H1 (cell line): Measurements from ENCODE around the gene KCTD16. TPM values are rescaled to one million over a fixed set of nuclear protein-coding genes. Genes with fewer than 3 reads are reported as not detected.

ENCODE experiments used
- CTCF ChIA-PET: fragments of 300-600 bp; sonication (Branson Sonifier 250); formaldehyde crosslinking; loops from one replicate; lab custom pipeline; 2021; ENCODE audit not compliant: partially characterized antibody; lab: Charles Lee
- POLR2A ChIA-PET: fragments of 300-600 bp; sonication (Branson Sonifier 250); formaldehyde crosslinking; loops from one replicate; lab custom pipeline; 2021; ENCODE audit warnings: inconsistent platforms; ENCODE audit not compliant: partially characterized antibody; lab: Charles Lee
- DNase-seq, 2 experiments: peaks; one replicate each; pipeline versions ENCODE4 v3.0.0 to v3.0.0-alpha.2; 2010 to 2022; ENCODE audit warnings: low spot score in 2 of 2, low read depth in 1 of 2, mixed read lengths in 1 of 2
- FAIRE-seq: peaks from 2 replicates; lab custom pipeline; 2011; peaks lifted over from hg19 to GRCh38; lab: Jason Lieb, UNC
- H2AFZ ChIP-seq: 2 replicates; pipeline ENCODE4 v1.8.1; 2012; ENCODE audit warnings: low read length, inconsistent platforms
- H2AK5ac ChIP-seq: 2 replicates; pipeline ENCODE4 v1.6.1; 2013; ENCODE audit warnings: low read depth, low read length
- H2BK120ac ChIP-seq: replicated peaks from 2 replicates; pipeline ENCODE3; 2013; ENCODE audit warnings: low read depth, low read length, inconsistent platforms
- H2BK12ac ChIP-seq: 2 replicates; pipeline ENCODE4 v1.6.1; 2013; ENCODE audit warnings: low read depth, low read length
- H2BK15ac ChIP-seq: 2 replicates; pipeline ENCODE4 v1.6.1; 2013; ENCODE audit warnings: low read length
- H2BK20ac ChIP-seq: 2 replicates; pipeline ENCODE4 v1.6.1; 2013; ENCODE audit warnings: low read length
- H2BK5ac ChIP-seq: 2 replicates; pipeline ENCODE4 v1.6.1; 2013; ENCODE audit warnings: low read depth, low read length
- H3K14ac ChIP-seq: 2 replicates; pipeline ENCODE4 v1.6.1; 2013; ENCODE audit warnings: inconsistent platforms; ENCODE audit not compliant: insufficient read length
- H3K18ac ChIP-seq: 2 replicates; pipeline ENCODE4 v1.6.1; 2013; ENCODE audit warnings: low read length; ENCODE audit errors: extremely low read depth
- H3K23ac ChIP-seq: 2 replicates; pipeline ENCODE4 v1.6.1; 2013; ENCODE audit warnings: inconsistent platforms; ENCODE audit not compliant: insufficient read length
- H3K23me2 ChIP-seq: 2 replicates; pipeline ENCODE4 v1.6.1; 2013; ENCODE audit warnings: low read depth, low read length
- H3K27ac ChIP-seq: 2 replicates; pipeline ENCODE4 v1.6.1; 2011; ENCODE audit warnings: low read depth, low read length, inconsistent platforms
- H3K27me3 ChIP-seq, 4 experiments: replicated peaks in 1 of 4; 1 replicate in 1 of 4; 2 replicates in 3 of 4; pipeline versions ENCODE4 v1.6.1 to v1.8.1; 2011 to 2013; ENCODE audit warnings: low read length in 3 of 4, mild to moderate bottlenecking in 3 of 4, inconsistent platforms in 2 of 4, mixed read lengths in 2 of 4, moderate library complexity in 1 of 4; ENCODE audit not compliant: control insufficient read depth in 3 of 4, insufficient read depth in 3 of 4; ENCODE audit errors: extremely low read depth in 1 of 4
- H3K36me3 ChIP-seq, 4 experiments: 2 replicates each; pipeline versions ENCODE4 v1.6.1 to v1.8.1; 2011 to 2013; ENCODE audit warnings: mild to moderate bottlenecking in 4 of 4, low read length in 3 of 4, moderate library complexity in 2 of 4, control low read depth in 1 of 4, inconsistent platforms in 1 of 4; ENCODE audit not compliant: insufficient read depth in 4 of 4, control insufficient read depth in 2 of 4
- H3K4ac ChIP-seq: replicated peaks from 2 replicates; pipeline ENCODE3; 2013; ENCODE audit warnings: low read length, low read depth, mixed read lengths, inconsistent platforms; ENCODE audit not compliant: insufficient read length
- H3K4me1 ChIP-seq, 4 experiments: replicated peaks in 1 of 4; 1 replicate in 1 of 4; 2 replicates in 3 of 4; pipeline versions ENCODE4 v1.6.1 to v1.8.1; 2011 to 2013; ENCODE audit warnings: low read length in 3 of 4, inconsistent platforms in 2 of 4, mixed read lengths in 1 of 4; ENCODE audit not compliant: insufficient read depth in 4 of 4, control insufficient read depth in 3 of 4
- H3K4me2 ChIP-seq, 2 experiments: 2 replicates each; pipeline versions ENCODE4 v1.6.1 to v1.8.1; 2011 to 2013; ENCODE audit warnings: low read depth in 2 of 2, low read length in 2 of 2, control low read depth in 1 of 2, inconsistent platforms in 1 of 2, mild to moderate bottlenecking in 1 of 2; ENCODE audit not compliant: insufficient read depth in 1 of 2
- H3K4me3 ChIP-seq, 4 experiments: fragments of 200-600, 300-600 bp in 1 of 4; sonication (generic), shearing (Covaris generic), sonication (Bioruptor Twin) in 1 of 4; 2 replicates each; pipeline versions ENCODE4 v1.5.1 to v1.8.1; 2011 to 2016; ENCODE audit warnings: low read length in 4 of 4, low read depth in 3 of 4, control low read depth in 2 of 4, inconsistent platforms in 2 of 4, mild to moderate bottlenecking in 2 of 4, mixed read lengths in 1 of 4, moderate library complexity in 1 of 4; ENCODE audit not compliant: insufficient read depth in 2 of 4; ENCODE audit errors: extremely low read depth in 1 of 4
- H3K56ac ChIP-seq: replicated peaks from 2 replicates; pipeline ENCODE3; 2013; ENCODE audit warnings: low read depth, mild to moderate bottlenecking, mixed read lengths, low read length, inconsistent platforms; ENCODE audit not compliant: insufficient read length
- H3K79me1 ChIP-seq: 2 replicates; pipeline ENCODE4 v1.6.1; 2013; ENCODE audit warnings: low read depth, low read length, control low read depth
- H3K79me2 ChIP-seq, 2 experiments: 2 replicates each; pipeline versions ENCODE4 v1.6.1 to v1.8.1; 2012 to 2013; ENCODE audit warnings: low read length in 2 of 2, mild to moderate bottlenecking in 2 of 2, inconsistent platforms in 1 of 2; ENCODE audit not compliant: insufficient read depth in 2 of 2, control insufficient read depth in 1 of 2
- H3K9ac ChIP-seq, 4 experiments: replicated peaks in 1 of 4; 1 replicate in 1 of 4; 2 replicates in 3 of 4; pipeline versions ENCODE4 v1.6.1 to v1.8.1; 2011 to 2013; ENCODE audit warnings: low read depth in 3 of 4, low read length in 3 of 4, control low read depth in 2 of 4, mild to moderate bottlenecking in 2 of 4, moderate library complexity in 2 of 4, inconsistent platforms in 1 of 4; ENCODE audit errors: extremely low read depth in 1 of 4
- H3K9me3 ChIP-seq, 2 experiments: 2 replicates each; pipeline versions ENCODE4 v1.6.1 to v1.8.1; 2012 to 2013; ENCODE audit warnings: mild to moderate bottlenecking in 2 of 2, moderate library complexity in 2 of 2, control low read depth in 1 of 2, inconsistent platforms in 1 of 2, low read depth in 1 of 2, low read length in 1 of 2, mixed read lengths in 1 of 2; ENCODE audit not compliant: insufficient read depth in 2 of 2
- H4K20me1 ChIP-seq, 2 experiments: replicated peaks in 1 of 2; 2 replicates each; pipeline versions ENCODE3 to v1.8.1; 2011 to 2013; ENCODE audit warnings: inconsistent platforms in 2 of 2, low read length in 2 of 2, mild to moderate bottlenecking in 1 of 2; ENCODE audit not compliant: insufficient read depth in 2 of 2, control insufficient read depth in 1 of 2
- H4K5ac ChIP-seq: 2 replicates; pipeline ENCODE4 v1.6.1; 2013; ENCODE audit warnings: low read length, low read depth, mixed read lengths, inconsistent platforms; ENCODE audit not compliant: insufficient read length
- H4K8ac ChIP-seq: 2 replicates; pipeline ENCODE4 v1.8.0; 2013; ENCODE audit warnings: mild to moderate bottlenecking, moderate library complexity, low read length, inconsistent platforms; ENCODE audit not compliant: insufficient read depth; ENCODE audit errors: extremely low read depth
- H4K91ac ChIP-seq: replicated peaks from 2 replicates; pipeline ENCODE3; 2013; ENCODE audit warnings: low read length, mixed read lengths, inconsistent platforms; ENCODE audit not compliant: insufficient read length
- EGR1 ChIP-seq: IDR thresholded peaks from 2 replicates; pipeline ENCODE4 v1.6.1; 2011; ENCODE audit warnings: low read depth, low read length, borderline replicate concordance
- YY1 ChIP-seq: IDR thresholded peaks from 2 replicates; pipeline ENCODE4 v1.6.1; 2011; ENCODE audit warnings: low read depth, mild to moderate bottlenecking, low read length
- WGBS, 2 experiments: shearing (Covaris generic) in 1 of 2; methylation state at CpG; one replicate each; pipeline versions ENCODE4 v1.1.6 to v1.1.7; 2013 to 2015; ENCODE audit warnings: low lambda C conversion rate in 2 of 2, mixed read lengths in 2 of 2, inconsistent platforms in 1 of 2, low coverage in 1 of 2, missing lambda C conversion rate in 1 of 2; ENCODE audit not compliant: insufficient replicate concordance in 2 of 2, insufficient coverage in 1 of 2, insufficient read length in 1 of 2; ENCODE audit errors: extremely low coverage in 1 of 2, missing lambda C conversion rate in 1 of 2; 5-methylcytosine and 5-hydroxymethylcytosine counted together
- polyA plus RNA-seq, 7 experiments: library from polyadenylated mRNA; depleted of rRNA in 3 of 7; stranded (reverse) in 5 of 7; unstranded in 2 of 7; fragments of >200 nt in 5 of 7; fragments of 200-250 nt in 2 of 7; gene quantifications; 1 replicate in 5 of 7; 2 replicates in 1 of 7; 4 replicates in 1 of 7; pipeline versions ENCODE4 v1.2.1 to v1.2.3, GENCODE V29; 2011 to 2013; ENCODE audit warnings: missing spikeins in 2 of 7, mixed read lengths in 2 of 7
- total RNA-seq: library from RNA; stranded (reverse); fragmentation: NEBNext Ultra II Directional; extraction: Animal tissue kit (Norgen Biotek cat#: 25700); gene quantifications from 2 replicates; pipeline ENCODE4 v1.2.1, GENCODE V29; 2021

Gene KCTD16
- total and polyA plus RNA-seq, 2 of the 8 experiments (the other 6 are each of a cell fraction or from before 2014, with no cell fraction given): 0.03 to 0.24 TPM

DNA sequence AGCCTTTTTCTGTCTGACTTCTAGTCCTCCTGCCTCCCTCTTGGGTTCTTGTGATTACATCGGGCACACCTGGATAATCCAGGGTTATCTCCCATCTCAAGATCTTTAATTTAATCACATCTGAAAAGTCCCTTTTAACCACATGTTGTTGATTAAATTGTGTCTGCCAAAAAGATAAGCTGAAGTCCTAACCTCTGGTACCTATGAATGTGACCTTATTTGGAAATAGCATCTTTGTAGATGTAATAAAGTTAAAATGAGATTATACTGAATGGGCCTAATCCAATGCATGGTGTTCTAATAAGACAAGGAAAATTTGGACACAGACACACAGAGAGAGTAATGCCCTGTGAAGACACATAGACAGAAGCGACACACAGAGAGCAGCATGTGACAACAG is 232.4 kb downstream of the KCTD16 start:
- H2BK15ac ChIP-seq: no peak overlapping the region
- H3K79me1 ChIP-seq: no peaks in the 10 kb centered on the region
- no peaks in the 10 kb centered on the region for H3K79me2 ChIP-seq
- H3K27me3 ChIP-seq: no peaks in the 10 kb centered on the region; a peak in 1 of 7 replicates
- DNase-seq: no peak
- WGBS, 2 experiments: 98% methylated on average over 2 of the region's 2 CpGs; no CpG with 5 or more reads in 1 of the 2 experiments
- ChIA-PET POLR2A (no interaction called here), CTCF (interaction anchor here (0.7 to 5.7 kb wide), 6 partner anchors 10 to 392 kb away, joined by 3 to 34 read pairs (median 4); no protein-coding TSS in a partner anchor)
- no peak overlapping the region for H4K91ac ChIP-seq
- no peak overlapping the region for H4K5ac ChIP-seq
- no peak overlapping the region for H3K27ac ChIP-seq
- no peak overlapping the region for H3K9ac ChIP-seq
- H3K14ac ChIP-seq: no peak overlapping the region
- no peaks in the 10 kb centered on the region for H3K4me1 ChIP-seq
- no peak overlapping the region for H2BK120ac ChIP-seq
- no peaks in the 10 kb centered on the region for H3K9me3 ChIP-seq
- H2BK5ac ChIP-seq: no peak overlapping the region
- no peak overlapping the region for H2AFZ ChIP-seq
- H3K23ac ChIP-seq: no peak overlapping the region
- H2BK20ac ChIP-seq: no peak overlapping the region
- no peaks in the 10 kb centered on the region for H3K36me3 ChIP-seq
- no peak overlapping the region for H2AK5ac ChIP-seq
- no peaks in the 10 kb centered on the region for H3K23me2 ChIP-seq
- no peak overlapping the region for H2BK12ac ChIP-seq
- H3K18ac ChIP-seq: no peak overlapping the region
- H3K4ac ChIP-seq: no peak overlapping the region
- H4K20me1 ChIP-seq: no peaks in the 10 kb centered on the region
- TF ChIP-seq YY1 (no peak), EGR1 (no peak)
- H3K4me3 ChIP-seq: no peak overlapping the region
- H4K8ac ChIP-seq: no peak overlapping the region
- no peak overlapping the region for H3K4me2 ChIP-seq
- FAIRE-seq: no peak
- no peak overlapping the region for H3K56ac ChIP-seq
